Limb (tissue), 2 donors: ENCODE data around the gene INVS.
"Not testable (repeated sequence)": the region's sequence is repeated elsewhere in the genome, so short reads cannot be mapped to it uniquely, and the experiment has no call there.

Source experiments
- DNase-seq, 2 donors: peaks; one replicate each; pipeline ENCODE4 v3.0.0-alpha.2; 2016; ENCODE audit errors: extremely low spot score in 2 of 2

Gene INVS

GRCh38 chr9:100315561-100315960 is 216.5 kb downstream of the INVS start:
- DNase-seq: no peak

GRCh38 chr9:100317706-100318105 is 218.7 kb downstream of the INVS start:
- DNase-seq: no peak

- DNase-seq: peak; percentile 29 to 46
Observed at GRCh38 chr9:100322954-100323536, 224.0 kb downstream of the INVS start.

- peak in 1 of 2 donors; percentile 78 for DNase-seq
Observed at GRCh38 chr9:100324594-100325200, 225.7 kb downstream of the INVS start.

GRCh38 chr9:100338736-100339135 is 239.7 kb downstream of the INVS start:
- not testable (repeated sequence) for DNase-seq

GRCh38 chr9:100340224-100340623 is 241.2 kb downstream of the INVS start:
- no peak for DNase-seq

GRCh38 chr9:100341889-100342288 is 242.8 kb downstream of the INVS start:
- DNase-seq: no peak

- DNase-seq: no peak
Observed at GRCh38 chr9:100346836-100347235, 247.8 kb downstream of the INVS start.

- DNase-seq: no peak
Observed at GRCh38 chr9:100350188-100350587, 251.1 kb downstream of the INVS start.
